Nephron (organoid): Measurements from ENCODE around the gene SRP54.

Experiments used
- H3K27ac Mint-ChIP-seq, 3 experiments: 2 replicates each; pipeline ENCODE4 v1.8.0; 2020; ENCODE audit warnings: mixed read lengths in 3 of 3, mild to moderate bottlenecking in 2 of 3, moderate library complexity in 1 of 3
- H3K27me3 Mint-ChIP-seq: 2 replicates; pipeline ENCODE4 v1.8.0; 2021; ENCODE audit warnings: low read depth, mild to moderate bottlenecking, moderate library complexity, mixed read lengths
- H3K36me3 Mint-ChIP-seq: 2 replicates; pipeline ENCODE4 v1.8.0; 2020; ENCODE audit warnings: low read depth, mixed read lengths
- H3K4me1 Mint-ChIP-seq: 2 replicates; pipeline ENCODE4 v1.8.0; 2020; ENCODE audit warnings: mixed read lengths
- H3K4me3 Mint-ChIP-seq, 3 experiments: 2 replicates each; pipeline ENCODE4 v1.8.0; 2020; ENCODE audit warnings: mild to moderate bottlenecking in 3 of 3, mixed read lengths in 3 of 3, moderate library complexity in 2 of 3
- H3K9me3 Mint-ChIP-seq: 2 replicates; pipeline ENCODE4 v1.8.0; 2020; ENCODE audit warnings: mixed read lengths
- CTCF ChIP-seq, 3 experiments: fragments of 200-600 bp; sonication (generic); IDR thresholded peaks; one replicate each; pipeline ENCODE4 v1.5.0; 2021; ENCODE audit warnings: antibody characterized with exemption in 3 of 3; ENCODE audit not compliant: unreplicated experiment in 3 of 3

SRP54 gene

DNA sequence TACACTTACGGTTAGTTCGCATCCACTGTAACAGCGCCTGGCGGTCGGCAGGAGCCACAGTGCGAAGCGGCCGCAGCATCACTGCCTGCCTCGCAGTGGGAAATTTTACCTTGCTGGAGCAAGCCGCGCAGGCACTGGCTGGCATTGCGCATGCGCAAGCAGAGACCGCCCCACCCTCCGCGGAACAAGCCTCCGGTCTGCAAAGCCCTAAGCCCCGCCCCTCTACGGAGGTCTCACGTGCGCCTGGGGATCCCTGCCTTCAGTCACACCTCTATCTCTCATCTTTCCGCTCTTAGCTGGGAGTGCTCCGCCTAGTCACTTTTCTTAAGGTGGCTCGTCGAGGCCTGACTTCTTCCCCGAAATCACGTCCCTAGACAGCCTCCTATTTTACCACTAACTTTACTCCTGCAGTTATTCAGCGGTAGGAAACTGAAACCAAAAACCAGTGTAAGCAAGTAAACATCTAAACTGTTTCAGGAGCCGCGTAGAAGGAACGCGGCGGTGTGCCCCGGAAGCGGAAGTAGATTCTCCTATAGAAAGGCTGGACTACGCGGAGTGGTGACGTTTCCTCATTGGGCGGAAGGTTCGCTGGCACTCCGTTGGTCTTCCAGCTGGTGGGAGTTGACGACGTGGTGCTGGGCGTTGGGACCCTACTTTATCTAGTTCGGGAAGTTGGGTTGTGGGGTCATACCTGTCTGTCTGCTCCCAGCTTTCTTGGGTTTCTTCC is at the start of gene SRP54:
Gene SRP54 (plus strand): TSS at position 572 of the 727 bp plus-strand sequence. CDS start 13,718 bp downstream, outside the sequence.
- TF ChIP-seq CTCF (IDR thresholded peaks at IDR 0.05; ENCODE audit: unreplicated experiment in 3 of 3) = no peak
- no peaks in the 10 kb centered on the region for H3K27me3 Mint-ChIP-seq
- no peak within 1 kb of the TSS for H3K4me3 Mint-ChIP-seq
- H3K27ac Mint-ChIP-seq = no peak within 1 kb of the TSS
- peaks cover 4% of the 10 kb centered on the region for H3K36me3 Mint-ChIP-seq
- no peaks in the 10 kb centered on the region for H3K9me3 Mint-ChIP-seq
- H3K4me1 Mint-ChIP-seq = peaks cover 28% of the 10 kb centered on the region

DNA sequence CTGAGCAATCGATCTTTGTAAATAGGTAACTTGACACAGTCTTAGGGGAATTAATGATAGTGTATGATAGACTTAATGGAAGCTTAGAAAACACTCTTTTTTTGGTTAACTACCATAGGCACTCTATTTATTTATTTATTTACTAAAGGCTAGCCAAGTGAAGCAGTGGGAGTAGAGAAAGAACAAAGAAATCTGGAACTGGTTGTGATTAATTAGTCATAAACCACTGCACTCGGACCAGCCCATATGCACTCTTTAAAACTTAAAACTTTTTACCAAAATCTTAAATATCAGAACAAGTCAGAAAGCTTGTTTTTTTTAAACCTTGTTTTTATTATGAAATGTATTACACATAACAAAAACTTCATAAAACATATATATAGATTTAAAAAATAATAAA is 49.5 kb upstream of the SRP54 start:
- Mint-ChIP-seq H3K4me3 (no peak overlapping the region), H3K4me1 (no peaks in the 10 kb centered on the region), H3K9me3 (no peaks in the 10 kb centered on the region), H3K36me3 (no peaks in the 10 kb centered on the region), H3K27ac (no peak overlapping the region), H3K27me3 (no peaks in the 10 kb centered on the region)
- TF ChIP-seq CTCF (IDR thresholded peaks at IDR 0.05; ENCODE audit: unreplicated experiment in 3 of 3) = no peak

GRCh38 chr14:34935488-34935887 is 47.3 kb upstream of the SRP54 start:
- H3K9me3 Mint-ChIP-seq = no peaks in the 10 kb centered on the region
- H3K4me1 Mint-ChIP-seq = no peaks in the 10 kb centered on the region
- H3K27ac Mint-ChIP-seq = no peak overlapping the region
- no peak overlapping the region for H3K4me3 Mint-ChIP-seq
- no peaks in the 10 kb centered on the region for H3K27me3 Mint-ChIP-seq
- TF ChIP-seq CTCF (IDR thresholded peaks at IDR 0.05; ENCODE audit: unreplicated experiment in 3 of 3) = no peak
- H3K36me3 Mint-ChIP-seq = peaks cover 3% of the 10 kb centered on the region

- Mint-ChIP-seq H3K9me3 (peaks cover 5% of the 10 kb centered on the region), H3K36me3 (peaks cover 11% of the 10 kb centered on the region), H3K4me3 (no peak overlapping the region), H3K27me3 (no peaks in the 10 kb centered on the region), H3K27ac (no peak overlapping the region), H3K4me1 (no peaks in the 10 kb centered on the region)
- TF ChIP-seq CTCF (IDR thresholded peaks at IDR 0.05; ENCODE audit: unreplicated experiment in 3 of 3) = no peak
Measured at GRCh38 chr14:34937442-34937841, 45.4 kb upstream of the SRP54 start.

DNA sequence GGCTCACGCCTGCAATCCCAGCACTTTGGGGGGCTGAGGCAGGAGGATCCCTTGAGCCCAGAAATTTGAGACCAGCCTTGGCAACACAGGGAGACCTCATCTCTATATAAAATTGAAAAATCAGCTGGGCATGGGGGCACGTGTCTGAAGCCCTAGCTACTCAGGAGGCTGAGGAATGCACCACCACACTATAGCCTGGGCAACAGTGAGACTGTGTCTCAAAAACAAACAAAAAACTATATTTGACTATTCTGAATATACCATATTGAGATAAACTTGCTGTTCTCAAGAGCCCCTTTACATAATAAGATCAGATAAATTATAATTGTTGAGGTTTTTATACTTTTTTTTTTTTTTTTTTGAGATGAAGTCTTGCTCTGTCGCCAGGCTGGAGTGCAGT is 44.9 kb upstream of the SRP54 start:
- no peaks in the 10 kb centered on the region for H3K27me3 Mint-ChIP-seq
- H3K4me3 Mint-ChIP-seq = no peak overlapping the region
- no peak for TF ChIP-seq CTCF (IDR thresholded peaks at IDR 0.05; ENCODE audit: unreplicated experiment in 3 of 3)
- peaks cover 11% of the 10 kb centered on the region for H3K36me3 Mint-ChIP-seq
- H3K27ac Mint-ChIP-seq = no peak overlapping the region
- H3K9me3 Mint-ChIP-seq = peaks cover 5% of the 10 kb centered on the region
- no peaks in the 10 kb centered on the region for H3K4me1 Mint-ChIP-seq

DNA sequence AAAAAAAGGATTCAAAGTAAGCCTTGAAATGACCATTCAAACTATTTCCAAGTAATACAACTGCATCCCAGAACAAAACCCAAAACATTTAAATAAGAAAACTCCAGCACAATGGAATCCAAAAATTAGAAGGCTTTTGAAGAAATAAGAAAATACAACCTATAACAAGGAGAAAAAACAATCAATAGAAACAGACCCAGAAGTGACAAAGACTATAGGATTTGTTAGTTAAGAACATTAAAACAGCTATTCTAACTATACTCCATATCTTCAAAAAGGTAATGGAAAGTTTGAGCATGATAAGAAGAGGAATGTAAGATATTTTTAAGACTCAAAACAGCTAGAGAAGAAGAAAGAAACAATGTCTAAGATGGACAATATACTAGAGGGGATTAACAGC is 39.3 kb upstream of the SRP54 start:
- H3K4me1 Mint-ChIP-seq = no peaks in the 10 kb centered on the region
- H3K4me3 Mint-ChIP-seq = no peak overlapping the region
- H3K36me3 Mint-ChIP-seq = peaks cover 32% of the 10 kb centered on the region
- peaks cover 18% of the 10 kb centered on the region for H3K9me3 Mint-ChIP-seq
- TF ChIP-seq CTCF (IDR thresholded peaks at IDR 0.05; ENCODE audit: unreplicated experiment in 3 of 3) = no peak
- H3K27me3 Mint-ChIP-seq = no peaks in the 10 kb centered on the region
- H3K27ac Mint-ChIP-seq = no peak overlapping the region
